H9 (cell line): ENCODE measurements around the gene CRABP2. TPM values are rescaled to one million over a fixed set of nuclear protein-coding genes. Genes with fewer than 3 reads are reported as not detected.

ENCODE experiments used
- DNase-seq: peaks from one replicate; pipeline ENCODE4 v3.0.0-alpha.2; 2017
- H2AFZ ChIP-seq: one replicate; pipeline ENCODE4 v1.6.1; 2013; ENCODE audit warnings: mild to moderate bottlenecking, low read length, control low read depth, moderate library complexity
- H2AK5ac ChIP-seq: 2 replicates; pipeline ENCODE4 v1.6.1; 2013; ENCODE audit warnings: low read length, control low read depth, mixed read lengths; ENCODE audit not compliant: insufficient read length
- H2BK120ac ChIP-seq: one replicate; pipeline ENCODE4 v1.6.1; 2013; ENCODE audit warnings: low read depth, mild to moderate bottlenecking, low read length, control low read depth, inconsistent platforms; ENCODE audit not compliant: poor library complexity, severe bottlenecking
- H2BK12ac ChIP-seq: 2 replicates; pipeline ENCODE4 v1.6.1; 2013; ENCODE audit warnings: low read length, control low read depth, mixed read lengths, low read depth; ENCODE audit not compliant: insufficient read length
- H2BK15ac ChIP-seq: 2 replicates; pipeline ENCODE4 v1.6.1; 2013; ENCODE audit warnings: low read depth, low read length, control low read depth
- H2BK20ac ChIP-seq: one replicate; pipeline ENCODE4 v1.6.1; 2013; ENCODE audit warnings: low read depth, mild to moderate bottlenecking, low read length, control low read depth, inconsistent platforms; ENCODE audit not compliant: poor library complexity, severe bottlenecking
- H2BK5ac ChIP-seq: 2 replicates; pipeline ENCODE4 v1.6.1; 2013; ENCODE audit warnings: low read length, control low read depth, mixed read lengths; ENCODE audit not compliant: insufficient read length
- H3K14ac ChIP-seq: 2 replicates; pipeline ENCODE4 v1.6.1; 2013; ENCODE audit warnings: low read length, control low read depth; ENCODE audit not compliant: insufficient read depth
- H3K18ac ChIP-seq: 2 replicates; pipeline ENCODE4 v1.6.1; 2013; ENCODE audit warnings: low read depth, mild to moderate bottlenecking, mixed read lengths, low read length, control low read depth; ENCODE audit not compliant: insufficient read length
- H3K23ac ChIP-seq: 2 replicates; pipeline ENCODE4 v1.6.1; 2013; ENCODE audit warnings: low read length, control low read depth, mixed read lengths, low read depth; ENCODE audit not compliant: insufficient read length
- H3K23me2 ChIP-seq: 2 replicates; pipeline ENCODE4 v1.6.1; 2013; ENCODE audit warnings: low read depth, mild to moderate bottlenecking, mixed read lengths, low read length, control low read depth; ENCODE audit not compliant: insufficient read length, poor library complexity, severe bottlenecking
- H3K27ac ChIP-seq: 2 replicates; pipeline ENCODE4 v1.5.1; 2013; ENCODE audit warnings: low read length, control low read depth, mixed read lengths, low read depth; ENCODE audit not compliant: insufficient read length
- H3K27me3 ChIP-seq: 2 replicates; pipeline ENCODE4 v1.6.1; 2013; ENCODE audit warnings: low read length, control low read depth, inconsistent platforms; ENCODE audit not compliant: insufficient read depth
- H3K4ac ChIP-seq: 2 replicates; pipeline ENCODE4 v1.6.1; 2013; ENCODE audit warnings: low read depth, mild to moderate bottlenecking, control low read depth, inconsistent platforms, low read length, moderate library complexity
- H3K4me1 ChIP-seq: 2 replicates; pipeline ENCODE4 v1.6.1; 2013; ENCODE audit warnings: low read length, control low read depth, inconsistent platforms; ENCODE audit not compliant: insufficient read depth
- H3K4me2 ChIP-seq: 2 replicates; pipeline ENCODE4 v1.6.1; 2013; ENCODE audit warnings: low read length, control low read depth, mixed read lengths; ENCODE audit not compliant: insufficient read length, insufficient read depth
- H3K56ac ChIP-seq: 2 replicates; pipeline ENCODE4 v1.6.1; 2013; ENCODE audit warnings: low read depth, mild to moderate bottlenecking, mixed read lengths, low read length, control low read depth; ENCODE audit not compliant: insufficient read length
- H3K79me1 ChIP-seq: 2 replicates; pipeline ENCODE4 v1.6.1; 2013; ENCODE audit warnings: low read depth, mild to moderate bottlenecking, moderate library complexity, low read length, control low read depth, inconsistent platforms; ENCODE audit not compliant: insufficient read depth, poor library complexity, severe bottlenecking
- H3K79me2 ChIP-seq: 2 replicates; pipeline ENCODE4 v1.6.1; 2013; ENCODE audit warnings: low read length, control low read depth, inconsistent platforms; ENCODE audit not compliant: insufficient read depth
- H3K9ac ChIP-seq: 2 replicates; pipeline ENCODE4 v1.6.1; 2013; ENCODE audit warnings: low read length, control low read depth, mixed read lengths; ENCODE audit not compliant: insufficient read length; ENCODE audit errors: extremely low read depth
- H3K9me3 ChIP-seq: one replicate; pipeline ENCODE4 v1.6.1; 2013; ENCODE audit warnings: low read depth, low read length, inconsistent platforms; ENCODE audit not compliant: control insufficient read depth
- H3T11ph ChIP-seq: one replicate; pipeline ENCODE4 v1.6.1; 2013; ENCODE audit warnings: mild to moderate bottlenecking, low read length, control low read depth, inconsistent platforms
- H4K20me1 ChIP-seq: one replicate; pipeline ENCODE4 v1.6.1; 2013; ENCODE audit not compliant: control insufficient read depth, insufficient read length, insufficient read depth
- H4K5ac ChIP-seq: 2 replicates; pipeline ENCODE4 v1.6.1; 2013; ENCODE audit warnings: low read depth, mild to moderate bottlenecking, mixed read lengths, low read length, control low read depth; ENCODE audit not compliant: insufficient read length
- H4K8ac ChIP-seq: replicated peaks from 2 replicates; pipeline ENCODE4 v1.6.1; 2013; ENCODE audit warnings: low read length, control low read depth, mixed read lengths, low read depth; ENCODE audit not compliant: insufficient read length
- H4K91ac ChIP-seq: 2 replicates; pipeline ENCODE4 v1.6.1; 2013; ENCODE audit warnings: low read depth, mild to moderate bottlenecking, moderate library complexity, mixed read lengths, low read length, control low read depth; ENCODE audit not compliant: insufficient read length
- H3K27ac Mint-ChIP-seq, 3 experiments: 2 replicates in 2 of 3; 3 replicates in 1 of 3; pipeline ENCODE4 v1.8.0; 2020 to 2021; ENCODE audit warnings: mixed read lengths in 3 of 3, mild to moderate bottlenecking in 1 of 3, moderate library complexity in 1 of 3
- H3K27me3 Mint-ChIP-seq: 2 replicates; pipeline ENCODE4 v1.8.0; 2021; ENCODE audit warnings: low read depth, mild to moderate bottlenecking, moderate library complexity, mixed read lengths
- H3K36me3 Mint-ChIP-seq, 3 experiments: 2 replicates in 2 of 3; 3 replicates in 1 of 3; pipeline ENCODE4 v1.8.0; 2020 to 2021; ENCODE audit warnings: low read depth in 3 of 3, mixed read lengths in 3 of 3; ENCODE audit not compliant: insufficient read depth in 1 of 3
- H3K4me1 Mint-ChIP-seq, 2 experiments: 2 replicates each; pipeline ENCODE4 v1.8.0; 2020; ENCODE audit warnings: mixed read lengths in 2 of 2
- H3K4me3 Mint-ChIP-seq, 2 experiments: 2 replicates in 1 of 2; 3 replicates in 1 of 2; pipeline ENCODE4 v1.8.0; 2020 to 2021; ENCODE audit warnings: mild to moderate bottlenecking in 2 of 2, mixed read lengths in 2 of 2, moderate library complexity in 1 of 2
- H3K9me3 Mint-ChIP-seq, 2 experiments: 2 replicates in 1 of 2; 3 replicates in 1 of 2; pipeline ENCODE4 v1.8.0; 2020; ENCODE audit warnings: mild to moderate bottlenecking in 2 of 2, mixed read lengths in 2 of 2, moderate library complexity in 1 of 2
- CTCF ChIP-seq: fragments of 200-600 bp; sonication (generic); conservative IDR thresholded peaks from 3 replicates; pipeline ENCODE4 v1.8.0; 2021; ENCODE audit warnings: antibody characterized with exemption, mild to moderate bottlenecking
- WGBS: extraction: QIAGEN DNeasy Blood & Tissue Kit; methylation state at CpG from one replicate; pipeline ENCODE4 v1.1.7; 2013; ENCODE audit warnings: missing lambda C conversion rate, low lambda C conversion rate, mixed read lengths; ENCODE audit not compliant: insufficient read length; ENCODE audit errors: extremely low coverage; 5-methylcytosine and 5-hydroxymethylcytosine counted together
- total RNA-seq: library from RNA; stranded (reverse); gene quantifications from 2 replicates; pipeline ENCODE4 v1.2.1, GENCODE V29; 2021

The CRABP2 gene
- total RNA-seq, 1 experiment from 2014 or later, result 184 TPM

GRCh38 chr1:156741481-156741983, 36.1 kb upstream of the CRABP2 start:
- Histone ChIP-seq H4K20me1 (no peaks in the 10 kb centered on the region), H2BK120ac (no peak overlapping the region), H3K56ac (no peak overlapping the region), H2BK15ac (no peak overlapping the region), H3K4me1 (peaks cover 9% of the 10 kb centered on the region), H2AK5ac (no peak overlapping the region), H3K79me2 (peaks cover 11% of the 10 kb centered on the region; the same call in 1 of the 2 replicates), H3K14ac (no peak overlapping the region), H3K27me3 (no peaks in the 10 kb centered on the region), H3K79me1 (no peaks in the 10 kb centered on the region), H3K9ac (peak overlapping the region; percentile 16), H2AFZ (no peak overlapping the region), H3K23me2 (peaks cover 8% of the 10 kb centered on the region), H3K18ac (peak overlapping the region; percentile 36), H3K9me3 (no peaks in the 10 kb centered on the region), H3K4me2 (peak overlapping the region; percentile 48), H3K23ac (no peak overlapping the region), H2BK12ac (no peak overlapping the region), H4K5ac (no peak overlapping the region), H3K4ac (no peak overlapping the region; the same call in 1 of the 2 replicates), H4K91ac (no peak overlapping the region), H2BK20ac (no peak overlapping the region), H3K27ac (peak overlapping the region; percentile 71), H4K8ac (no peak overlapping the region), H2BK5ac (no peak overlapping the region), H3T11ph (no peak overlapping the region)
- Mint-ChIP-seq H3K27ac (peak overlapping the region; percentile 90 to 99 (median 98)), H3K4me3 (peak overlapping the region; percentile 85 to 92), H3K27me3 (no peaks in the 10 kb centered on the region), H3K9me3 (no peaks in the 10 kb centered on the region; a peak in 1 of 5 replicates), H3K4me1 (peaks cover 30 to 40% of the 10 kb centered on the region in 2 experiments), H3K36me3 (peaks cover 26 to 54% (median 45%) of the 10 kb centered on the region in 3 experiments; a peak in 6 of 7 replicates)
- TF ChIP-seq CTCF, result no peak
- DNase-seq, result no peak
- WGBS, result no CpG with 5 or more reads among the region's 8 CpGs
